Tibial nerve (tissue), 4 donors: ENCODE data around the gene DHRS7C. TPM values are rescaled to one million over a fixed set of nuclear protein-coding genes. Genes with fewer than 3 reads are reported as not detected.

ENCODE experiments used
- DNase-seq, 2 donors: peaks; one replicate each; pipeline ENCODE4 v3.0.0-alpha.2; 2019; ENCODE audit warnings: low spot score in 2 of 2
- H3K27ac ChIP-seq, 4 donors: fragments of 200-600 bp; sonication (generic) in 3 of 4; one replicate each; pipeline ENCODE4 v1.5.1; 2017 to 2019; ENCODE audit warnings: mild to moderate bottlenecking in 1 of 4
- H3K27me3 ChIP-seq, 2 donors: fragments of 200-600 bp; sonication (generic) in 1 of 2; one replicate each; pipeline versions ENCODE4 v1.5.1 to v1.6.0; 2017 to 2019
- H3K36me3 ChIP-seq, 3 donors: fragments of 200-600 bp; sonication (generic); one replicate each; pipeline ENCODE4 v1.5.1; 2018 to 2019
- H3K4me1 ChIP-seq, 4 donors: fragments of 200-600 bp; sonication (generic) in 3 of 4; one replicate each; pipeline ENCODE4 v1.5.1; 2017 to 2019
- H3K4me3 ChIP-seq, 4 donors: fragments of 200-600 bp; sonication (generic) in 3 of 4; one replicate each; pipeline ENCODE4 v1.5.1; 2017 to 2019; ENCODE audit warnings: mild to moderate bottlenecking in 1 of 4, moderate library complexity in 1 of 4
- H3K9me3 ChIP-seq, 4 donors: fragments of 200-600 bp; sonication (generic) in 3 of 4; one replicate each; pipeline ENCODE4 v1.5.1; 2017 to 2019
- CTCF ChIP-seq, 5 experiments: fragments of 200-600 bp in 3 of 5; fragments of 450-650 bp in 2 of 5; sonication (generic) in 3 of 5; IDR thresholded peaks; one replicate each; pipeline ENCODE4 v1.5.1; 2016 to 2019; ENCODE audit warnings: antibody characterized with exemption in 5 of 5, mild to moderate bottlenecking in 3 of 5, moderate library complexity in 2 of 5
- EP300 ChIP-seq, 2 donors: sonication (generic); formaldehyde crosslinking; IDR thresholded peaks; one replicate each; pipeline ENCODE4 v1.6.1; 2017; ENCODE audit warnings: antibody characterized with exemption in 2 of 2, mild to moderate bottlenecking in 1 of 2
- POLR2A ChIP-seq, 2 donors: fragments of 450-650 bp; IDR thresholded peaks; one replicate each; pipeline ENCODE4 v1.6.1; 2017; ENCODE audit warnings: antibody characterized with exemption in 2 of 2, mild to moderate bottlenecking in 2 of 2, moderate library complexity in 2 of 2
- WGBS, 2 donors: methylation state at CpG; one replicate each; pipeline ENCODE4 v1.1.5; 2018; 5-methylcytosine and 5-hydroxymethylcytosine counted together
- total RNA-seq, 4 donors: library from RNA; depleted of rRNA; stranded (reverse); fragments of >200 nt; gene quantifications; one replicate each; pipeline ENCODE4 v1.1.0, GENCODE V29; 2016

Gene DHRS7C
- total RNA-seq, 4 donors from 2014 or later = not detected

- H3K4me1 ChIP-seq = no peaks in the 10 kb centered on the region
- no peaks in the 10 kb centered on the region for H3K36me3 ChIP-seq
- no peaks in the 10 kb centered on the region for H3K27me3 ChIP-seq
- WGBS, 2 donors = 90 to 95% methylated on average over 8 of the region's 8 CpGs
- peaks cover 0 to 20% (median 0%) of the 10 kb centered on the region in 4 donors for H3K9me3 ChIP-seq
- no peak overlapping the region for H3K4me3 ChIP-seq
- DNase-seq = no peak
- H3K27ac ChIP-seq = no peak overlapping the region
- TF ChIP-seq POLR2A (IDR thresholded peaks at IDR 0.05) = no peak
- no peak for TF ChIP-seq CTCF (IDR thresholded peaks at IDR 0.05)
- TF ChIP-seq EP300 (IDR thresholded peaks at IDR 0.05) = no peak
These were observed 18.0 kb upstream of the DHRS7C start for GRCh38 chr17:9809409-9809808.

- TF ChIP-seq POLR2A (IDR thresholded peaks at IDR 0.05) = no peak
- no peak for TF ChIP-seq EP300 (IDR thresholded peaks at IDR 0.05)
- no peak for TF ChIP-seq CTCF (IDR thresholded peaks at IDR 0.05)
- Histone ChIP-seq H3K4me3 (no peak overlapping the region), H3K27me3 (no peaks in the 10 kb centered on the region), H3K9me3 (peaks cover 0 to 27% (median 0%) of the 10 kb centered on the region in 4 donors), H3K36me3 (no peaks in the 10 kb centered on the region), H3K27ac (no peak overlapping the region), H3K4me1 (no peaks in the 10 kb centered on the region)
- WGBS, 2 donors = 71 to 77% methylated on average over 6 of the region's 6 CpGs
- no peak for DNase-seq
These were observed 15.3 kb upstream of the DHRS7C start for GRCh38 chr17:9806699-9807098.

GRCh38 chr17:9805769-9806168 is 14.4 kb upstream of the DHRS7C start:
- DNase-seq = no peak
- 61 to 69% methylated on average over 4 of the region's 4 CpGs for WGBS, 2 donors
- no peaks in the 10 kb centered on the region for H3K27me3 ChIP-seq
- H3K4me3 ChIP-seq = no peak overlapping the region
- no peaks in the 10 kb centered on the region for H3K4me1 ChIP-seq
- TF ChIP-seq EP300 (IDR thresholded peaks at IDR 0.05) (no peak), POLR2A (IDR thresholded peaks at IDR 0.05) (no peak), CTCF (IDR thresholded peaks at IDR 0.05) (no peak)
- H3K36me3 ChIP-seq = no peaks in the 10 kb centered on the region
- H3K27ac ChIP-seq = no peak overlapping the region
- peaks cover 0 to 24% (median 0%) of the 10 kb centered on the region in 4 donors for H3K9me3 ChIP-seq

GRCh38 chr17:9802697-9803096 is 11.3 kb upstream of the DHRS7C start:
- no peak overlapping the region for H3K4me3 ChIP-seq
- TF ChIP-seq CTCF (IDR thresholded peaks at IDR 0.05) (no peak), EP300 (IDR thresholded peaks at IDR 0.05) (no peak), POLR2A (IDR thresholded peaks at IDR 0.05) (no peak)
- whole genome bisulfite sequencing, 2 donors = 53 to 56% methylated on average over 4 of the region's 4 CpGs
- H3K4me1 ChIP-seq = no peaks in the 10 kb centered on the region
- no peaks in the 10 kb centered on the region for H3K36me3 ChIP-seq
- no peak overlapping the region for H3K27ac ChIP-seq
- peaks cover 0 to 21% (median 0%) of the 10 kb centered on the region in 4 donors for H3K9me3 ChIP-seq
- H3K27me3 ChIP-seq = no peaks in the 10 kb centered on the region
- DNase-seq = no peak

GRCh38 chr17:9802294-9802693 is 10.9 kb upstream of the DHRS7C start:
- Histone ChIP-seq H3K4me1 (no peaks in the 10 kb centered on the region), H3K36me3 (no peaks in the 10 kb centered on the region), H3K9me3 (peaks cover 0 to 21% (median 0%) of the 10 kb centered on the region in 4 donors), H3K27me3 (no peaks in the 10 kb centered on the region), H3K4me3 (no peak overlapping the region), H3K27ac (no peak overlapping the region)
- 60 to 65% methylated on average over 4 to 13 of the region's 13 CpGs for WGBS, 2 donors
- no peak for TF ChIP-seq EP300 (IDR thresholded peaks at IDR 0.05)
- no peak for TF ChIP-seq CTCF (IDR thresholded peaks at IDR 0.05)
- TF ChIP-seq POLR2A (IDR thresholded peaks at IDR 0.05) = no peak
- DNase-seq = no peak
